GM18511 (cell line): ENCODE results near the gene AASDH.
A peak's percentile ranks its signal among the peaks of the same experiment; 100 is the strongest.

Experiments used
- ATAC-seq: cut with Tn5 transposase; IDR thresholded peaks from one replicate; pipeline ENCODE4 v1.9.1; 2021; ENCODE audit warnings: mild to moderate bottlenecking, moderate library complexity; ENCODE audit not compliant: unreplicated experiment

Gene AASDH

GRCh38 chr4:56318555-56318954, 68.7 kb downstream of the AASDH start:
- ATAC-seq: no peak

GRCh38 chr4:56317749-56318148, 69.5 kb downstream of the AASDH start:
- no peak for ATAC-seq

DNA sequence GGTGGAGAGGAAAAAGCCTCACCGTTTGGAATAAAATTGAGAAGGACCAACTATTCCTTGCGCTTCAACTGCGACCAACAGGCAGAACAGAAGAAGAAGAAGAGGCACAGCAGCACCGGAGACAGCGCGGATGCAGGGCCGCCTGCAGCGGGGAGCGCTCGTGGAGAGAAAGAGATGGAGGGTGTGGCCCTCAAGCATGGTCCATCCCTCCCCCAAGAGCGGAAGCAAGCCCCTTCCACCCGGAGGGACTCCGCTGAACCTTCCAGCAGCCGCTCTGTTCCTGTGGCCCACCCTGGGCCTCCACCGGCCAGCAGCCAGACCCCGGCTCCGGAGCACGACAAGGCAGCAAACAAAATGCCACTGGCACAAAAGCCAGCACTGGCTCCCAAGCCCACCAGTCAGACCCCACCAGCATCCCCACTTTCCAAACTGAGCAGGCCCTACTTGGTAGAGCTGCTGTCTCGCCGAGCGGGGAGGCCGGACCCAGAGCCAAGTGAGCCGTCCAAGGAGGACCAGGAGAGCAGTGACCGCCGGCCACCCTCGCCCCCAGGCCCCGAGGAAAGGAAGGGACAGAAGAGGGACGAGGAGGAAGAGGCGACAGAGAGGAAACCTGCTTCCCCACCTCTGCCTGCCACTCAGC, 71.2 kb downstream of the AASDH start:
- no peak for ATAC-seq

DNA sequence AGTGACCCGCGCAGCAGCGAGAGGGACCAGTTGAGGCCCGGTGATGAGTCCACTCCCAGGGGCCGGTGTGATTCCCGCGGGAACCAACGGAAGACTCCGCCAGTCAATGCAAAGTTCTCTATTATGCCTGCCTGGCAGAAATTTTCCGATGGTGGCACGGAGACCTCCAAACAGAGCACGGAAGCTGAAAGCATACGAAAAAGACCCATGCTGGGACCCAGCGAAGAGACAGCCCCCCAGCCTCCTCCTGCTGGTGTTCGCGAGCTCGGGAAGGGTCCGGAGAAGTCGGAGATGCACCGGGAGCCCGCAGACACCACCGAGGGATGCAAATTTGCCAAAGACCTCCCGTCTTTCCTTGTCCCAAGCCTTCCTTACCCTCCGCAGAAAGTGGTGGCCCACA, 71.7 kb downstream of the AASDH start:
- ATAC-seq: no peak

- no peak for ATAC-seq
These were observed 72.2 kb downstream of the AASDH start for GRCh38 chr4:56315041-56315440.

DNA sequence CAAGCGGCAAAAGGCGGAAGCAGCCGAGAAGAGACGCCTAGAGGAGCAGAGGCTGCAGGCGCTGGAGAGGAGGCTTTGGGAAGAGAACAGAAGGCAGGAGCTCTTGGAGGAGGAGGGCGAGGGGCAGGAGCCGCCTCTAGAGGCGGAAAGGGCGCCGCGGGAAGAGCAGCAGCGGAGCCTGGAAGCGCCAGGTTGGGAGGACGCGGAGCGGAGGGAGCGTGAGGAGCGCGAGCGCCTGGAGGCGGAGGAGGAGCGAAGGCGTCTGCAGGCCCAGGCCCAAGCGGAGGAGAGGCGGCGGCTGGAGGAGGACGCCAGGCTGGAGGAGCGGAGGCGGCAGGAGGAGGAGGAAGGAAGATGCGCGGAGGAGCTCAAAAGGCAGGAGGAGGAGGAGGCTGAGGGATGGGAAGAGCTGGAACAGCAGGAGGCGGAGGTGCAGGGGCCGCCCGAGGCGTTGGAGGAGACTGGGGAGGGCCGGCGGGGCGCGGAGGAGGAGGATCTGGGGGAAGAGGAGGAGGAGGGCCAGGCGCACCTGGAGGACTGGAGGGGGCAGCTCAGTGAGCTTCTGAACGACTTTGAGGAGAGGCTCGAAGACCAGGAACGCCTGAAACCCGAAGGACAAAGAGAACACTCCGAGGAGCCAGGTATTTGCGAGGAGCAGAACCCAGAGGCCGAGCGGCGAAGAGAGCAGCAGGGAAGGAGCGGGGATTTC, 72.9 kb downstream of the AASDH start:
- no peak for ATAC-seq

GRCh38 chr4:56313132-56313531, 74.2 kb downstream of the AASDH start:
- no peak for ATAC-seq

- no peak for ATAC-seq
These were observed 75.9 kb downstream of the AASDH start for GRCh38 chr4:56311299-56311975.

- no peak for ATAC-seq
These were observed 76.7 kb downstream of the AASDH start for GRCh38 chr4:56310401-56311125.

- ATAC-seq: no peak
These were observed 78.9 kb downstream of the AASDH start for GRCh38 chr4:56308384-56308783.

DNA sequence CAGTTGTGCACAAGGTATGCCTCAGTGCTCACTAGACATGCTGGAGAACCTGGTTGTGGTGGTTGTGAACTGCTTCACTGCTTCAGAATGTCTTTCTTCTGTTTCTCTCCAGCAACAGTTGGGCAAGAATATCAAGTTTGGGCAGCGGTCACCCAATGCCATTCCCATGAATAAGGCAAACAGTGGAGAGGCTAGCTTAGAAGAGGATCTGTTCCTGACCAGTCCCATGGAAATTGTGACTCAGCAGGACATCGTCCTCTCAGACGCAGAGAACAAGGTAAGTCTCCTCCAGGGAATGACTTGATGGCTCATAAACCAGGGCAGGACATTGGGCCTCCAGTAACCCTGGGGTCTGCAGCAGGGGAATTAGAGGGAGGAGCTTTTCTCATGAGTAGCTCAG, 79.9 kb downstream of the AASDH start:
- ATAC-seq: no peak

- no peak for ATAC-seq
These were observed 81.9 kb downstream of the AASDH start for GRCh38 chr4:56305390-56305789.

DNA sequence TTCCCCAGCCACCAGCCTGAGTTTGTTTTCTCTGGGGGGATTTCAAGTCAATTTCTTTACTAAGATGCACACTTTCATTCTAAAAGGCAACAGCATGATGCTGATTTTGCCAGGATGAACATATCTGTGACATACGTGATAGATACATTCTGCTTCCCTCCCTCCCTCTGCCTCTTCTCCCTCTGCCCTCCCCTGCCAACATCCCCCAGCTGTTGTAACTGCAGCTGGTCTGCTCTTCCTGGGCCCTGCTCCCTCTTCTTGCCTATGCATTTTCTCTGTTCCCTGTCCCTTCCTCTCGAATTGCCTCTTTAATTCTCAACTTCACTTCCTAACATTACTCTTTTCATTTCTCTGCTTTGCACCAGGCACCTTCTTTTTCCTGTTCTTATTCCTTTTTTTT, 83.4 kb downstream of the AASDH start:
- ATAC-seq: no peak

- ATAC-seq: no peak
These were observed 84.5 kb downstream of the AASDH start for GRCh38 chr4:56302760-56303159.

GRCh38 chr4:56301997-56302496, 85.2 kb downstream of the AASDH start:
- no peak for ATAC-seq

GRCh38 chr4:56301181-56301996, 85.9 kb downstream of the AASDH start:
- peak; percentile 97 for ATAC-seq

- no peak for ATAC-seq
These were observed 89.1 kb downstream of the AASDH start for GRCh38 chr4:56298236-56298635.

DNA sequence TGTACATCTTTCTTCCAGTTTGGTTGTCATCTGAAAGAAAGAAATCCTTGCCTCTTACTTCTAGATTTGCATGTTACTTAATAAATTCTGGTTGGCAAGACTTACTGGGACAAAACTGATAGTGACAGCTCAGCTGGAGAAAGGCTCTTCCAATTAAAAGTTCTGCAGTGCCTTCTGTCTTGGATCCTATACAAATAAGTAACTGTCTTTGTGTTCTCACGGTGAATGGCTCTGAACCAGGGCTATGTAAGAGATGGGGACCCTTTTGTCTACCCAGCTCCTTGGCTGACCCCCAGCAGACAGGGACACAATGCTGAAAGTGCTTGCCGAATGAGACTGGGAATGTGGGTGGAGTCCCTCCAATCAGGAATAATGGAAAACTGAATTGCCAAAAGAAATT, 89.5 kb downstream of the AASDH start:
- no peak for ATAC-seq

GRCh38 chr4:56296526-56296925, 90.8 kb downstream of the AASDH start:
- ATAC-seq: no peak

- no peak for ATAC-seq
These were observed 94.2 kb downstream of the AASDH start for GRCh38 chr4:56293121-56293520.

- ATAC-seq: no peak
These were observed 97.4 kb downstream of the AASDH start for GRCh38 chr4:56289934-56290333.
